Measurements from ENCODE around the gene DR1.

DR1 gene

DNA sequence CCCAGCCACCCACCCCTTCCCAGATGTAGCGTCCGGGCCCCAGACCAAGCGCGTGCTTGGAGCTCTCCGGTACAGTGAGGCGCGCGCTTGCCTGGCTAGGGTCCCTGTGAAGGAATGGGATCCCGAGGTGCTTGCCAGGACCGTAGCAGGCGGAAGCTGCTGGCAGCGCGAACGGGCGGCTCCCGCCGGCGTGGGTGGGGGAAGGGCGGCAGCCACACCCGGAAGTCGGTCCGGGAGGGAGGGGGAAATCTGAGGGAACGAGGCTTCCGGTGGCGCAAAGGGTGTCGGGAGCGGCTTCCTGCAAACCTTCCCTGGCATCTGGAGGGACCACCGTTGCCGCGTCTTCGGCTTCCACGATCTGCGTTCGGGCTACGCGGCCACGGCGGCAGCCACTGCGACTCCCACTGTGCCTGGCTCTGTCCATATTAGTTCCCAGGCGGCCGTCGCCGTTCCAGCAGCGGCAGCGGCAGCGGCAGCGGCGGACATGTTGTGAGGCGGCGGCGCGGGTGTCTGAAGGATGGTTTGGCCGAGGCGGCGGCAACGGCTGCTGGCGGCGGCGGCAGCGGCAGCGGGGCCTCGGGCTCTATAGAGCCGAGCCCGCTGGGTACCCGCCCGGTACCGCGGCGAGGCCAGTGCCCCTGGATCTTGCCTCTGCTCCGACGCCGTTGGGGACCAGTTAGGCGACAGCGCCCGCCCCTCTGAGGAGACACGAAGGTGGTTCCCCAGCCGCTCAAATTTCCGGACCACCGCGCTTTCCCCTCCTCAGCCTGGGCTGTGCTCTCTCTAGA is at the start of gene DR1:
Gene DR1, plus strand, starts transcription at position 275 of the 788 bp plus-strand sequence. CDS start 739 bp downstream, outside the sequence.
- peak; percentile 95 for DNase-seq

DNA sequence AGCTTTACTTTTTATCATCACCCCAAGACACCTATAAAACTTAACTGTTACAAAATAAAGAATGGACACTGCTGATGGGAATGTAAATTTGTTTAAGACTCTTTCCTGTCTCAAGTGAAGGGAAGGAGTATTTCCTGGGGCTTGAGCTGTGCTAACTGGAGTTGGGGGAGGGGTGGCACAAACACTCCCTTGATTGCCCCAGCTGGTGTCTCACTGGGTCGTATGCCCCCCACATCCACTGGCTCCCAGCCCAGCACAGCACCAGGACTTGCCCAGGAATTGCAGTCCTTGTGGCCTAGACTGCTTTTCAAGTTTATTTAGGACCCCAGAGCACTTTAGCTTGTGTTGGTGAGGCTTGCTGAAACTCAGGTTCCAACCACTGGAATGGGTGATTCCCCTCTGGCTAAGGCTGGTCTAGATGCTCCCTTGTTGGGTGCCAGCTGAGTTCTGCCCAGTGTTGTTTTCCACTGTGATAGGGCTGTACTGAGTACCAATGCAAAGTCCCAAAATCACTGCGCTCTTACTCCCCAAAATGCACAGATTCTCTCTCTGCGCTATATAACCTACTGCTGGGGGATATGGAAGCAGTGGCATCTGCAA is 49.1 kb upstream of the DR1 start:
- no peak for DNase-seq

DNA sequence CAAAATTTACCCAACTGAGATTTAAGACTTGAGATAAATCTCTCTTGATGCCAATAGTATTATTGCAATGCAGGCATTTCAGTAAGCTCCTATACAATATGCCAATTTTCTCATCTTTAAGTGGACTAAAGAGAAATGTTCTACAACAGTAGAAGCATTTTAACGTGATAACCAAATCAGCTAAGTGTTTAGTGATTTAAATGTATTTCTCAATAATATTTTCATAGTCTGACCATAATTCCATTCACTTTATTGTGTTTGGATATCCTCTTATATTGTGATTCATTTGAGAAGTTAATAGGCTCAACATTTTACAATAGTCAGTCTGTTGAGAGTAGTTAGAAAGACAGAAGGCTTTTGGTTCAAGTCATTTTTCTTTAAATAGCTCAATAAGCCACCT is 44.6 kb upstream of the DR1 start:
- DNase-seq, result no peak

DNA sequence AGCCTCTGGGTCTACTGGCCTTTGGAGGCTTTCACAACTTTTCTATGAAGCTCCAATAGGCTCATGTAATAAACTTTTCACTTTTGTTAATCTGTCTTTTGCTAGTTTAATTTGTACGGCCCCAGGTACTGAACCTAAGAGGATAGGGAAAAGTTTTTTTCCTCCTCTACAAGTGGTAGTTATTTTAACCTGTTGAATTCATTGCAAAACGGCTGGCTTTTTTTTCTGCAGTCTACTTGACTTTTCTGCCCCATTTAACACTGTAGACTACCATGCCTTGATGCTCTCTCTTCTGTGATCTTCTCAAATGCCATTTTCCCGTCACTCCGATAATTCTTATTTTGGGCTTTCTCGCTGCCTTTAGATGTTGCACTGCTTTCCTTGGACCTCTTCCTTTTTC is 43.6 kb upstream of the DR1 start:
- no peak for DNase-seq

- DNase-seq, result peak; percentile 49
These were observed 41.0 kb upstream of the DR1 start for GRCh38 chr1:93304716-93305138.

GRCh38 chr1:93306920-93307319 is 38.8 kb upstream of the DR1 start:
- DNase-seq, result no peak

DNA sequence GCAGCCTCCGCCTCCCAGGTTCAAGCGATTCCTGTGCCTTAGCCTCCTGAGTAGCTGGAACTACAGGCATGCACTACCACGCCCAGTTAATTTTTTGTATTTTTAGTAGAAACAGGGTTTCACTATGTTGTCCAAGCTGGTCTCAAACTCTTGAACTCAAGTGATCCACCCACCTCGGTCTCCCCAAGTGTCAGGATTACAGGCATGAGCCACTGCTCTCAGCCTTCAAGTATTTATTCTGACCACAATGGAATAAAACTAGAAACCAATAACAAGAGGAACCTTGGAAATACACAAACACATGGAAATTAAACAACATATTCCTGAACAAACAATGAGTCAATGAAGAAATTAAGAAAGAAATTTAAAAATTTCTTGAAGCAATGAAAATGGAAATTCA is 32.7 kb upstream of the DR1 start:
- no peak for DNase-seq

DNA sequence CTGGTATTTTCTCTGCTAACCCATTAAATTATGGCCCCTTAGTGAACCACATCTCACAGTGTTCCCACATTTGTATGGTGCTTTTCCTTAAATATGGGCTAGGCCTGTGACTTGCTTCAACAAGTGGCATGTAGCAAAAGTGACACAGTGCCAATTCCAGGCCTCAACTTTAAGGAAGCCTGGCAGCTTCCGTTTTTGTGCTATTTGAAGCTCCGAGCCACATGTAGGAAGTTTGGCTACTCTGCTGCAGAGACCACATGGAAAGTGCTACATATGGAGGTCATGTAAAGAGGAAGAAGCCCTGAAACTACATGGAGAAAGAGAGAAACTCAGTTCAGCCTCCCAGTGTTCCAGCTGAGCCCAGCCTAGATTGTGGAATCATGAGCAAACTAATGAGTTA is 28.5 kb upstream of the DR1 start:
- no peak for DNase-seq

DNA sequence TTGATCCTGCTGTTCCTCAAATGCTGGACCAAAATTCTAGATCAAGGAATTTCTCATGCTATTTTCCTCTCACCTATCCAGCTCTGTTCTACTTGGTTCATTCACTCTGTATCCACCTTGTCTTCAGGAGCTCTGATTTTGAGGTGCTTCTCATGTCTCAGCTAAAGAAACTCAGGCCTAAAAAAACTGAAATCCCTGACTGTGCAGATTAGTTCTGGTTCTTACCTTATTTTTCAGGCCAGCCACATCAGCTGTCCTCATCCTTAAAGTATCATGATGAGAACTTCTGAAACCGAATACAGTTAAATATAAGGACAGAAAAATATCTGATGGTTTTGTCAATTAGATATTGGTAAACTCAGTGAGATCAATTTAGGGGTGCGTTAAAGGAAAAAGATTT is 27.8 kb upstream of the DR1 start:
- no peak for DNase-seq

GRCh38 chr1:93321720-93322119 is 24.0 kb upstream of the DR1 start:
- no peak for DNase-seq

DNA sequence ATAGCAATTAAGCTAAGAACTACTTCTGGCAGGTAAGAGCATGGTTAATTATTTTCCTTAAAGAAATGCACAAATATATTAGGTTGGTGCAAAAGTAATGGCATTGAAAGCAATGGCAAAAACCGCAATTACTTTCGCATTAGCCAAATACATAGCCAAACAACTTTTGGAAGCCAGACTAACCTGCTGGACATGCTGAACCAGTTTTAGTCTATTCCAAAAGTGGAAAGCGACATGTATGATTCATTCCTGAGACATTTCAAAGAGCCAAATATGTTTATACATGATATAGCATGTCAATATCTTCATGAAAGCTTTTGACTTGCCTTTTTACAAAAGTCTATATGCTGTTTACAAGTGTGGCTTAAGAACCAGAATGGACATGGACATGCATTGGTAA is 23.4 kb upstream of the DR1 start:
- DNase-seq, result no peak

- no peak for DNase-seq
These were observed 22.4 kb upstream of the DR1 start for GRCh38 chr1:93323185-93323820.

GRCh38 chr1:93324486-93325464 is 20.9 kb upstream of the DR1 start:
- no peak for DNase-seq

DNA sequence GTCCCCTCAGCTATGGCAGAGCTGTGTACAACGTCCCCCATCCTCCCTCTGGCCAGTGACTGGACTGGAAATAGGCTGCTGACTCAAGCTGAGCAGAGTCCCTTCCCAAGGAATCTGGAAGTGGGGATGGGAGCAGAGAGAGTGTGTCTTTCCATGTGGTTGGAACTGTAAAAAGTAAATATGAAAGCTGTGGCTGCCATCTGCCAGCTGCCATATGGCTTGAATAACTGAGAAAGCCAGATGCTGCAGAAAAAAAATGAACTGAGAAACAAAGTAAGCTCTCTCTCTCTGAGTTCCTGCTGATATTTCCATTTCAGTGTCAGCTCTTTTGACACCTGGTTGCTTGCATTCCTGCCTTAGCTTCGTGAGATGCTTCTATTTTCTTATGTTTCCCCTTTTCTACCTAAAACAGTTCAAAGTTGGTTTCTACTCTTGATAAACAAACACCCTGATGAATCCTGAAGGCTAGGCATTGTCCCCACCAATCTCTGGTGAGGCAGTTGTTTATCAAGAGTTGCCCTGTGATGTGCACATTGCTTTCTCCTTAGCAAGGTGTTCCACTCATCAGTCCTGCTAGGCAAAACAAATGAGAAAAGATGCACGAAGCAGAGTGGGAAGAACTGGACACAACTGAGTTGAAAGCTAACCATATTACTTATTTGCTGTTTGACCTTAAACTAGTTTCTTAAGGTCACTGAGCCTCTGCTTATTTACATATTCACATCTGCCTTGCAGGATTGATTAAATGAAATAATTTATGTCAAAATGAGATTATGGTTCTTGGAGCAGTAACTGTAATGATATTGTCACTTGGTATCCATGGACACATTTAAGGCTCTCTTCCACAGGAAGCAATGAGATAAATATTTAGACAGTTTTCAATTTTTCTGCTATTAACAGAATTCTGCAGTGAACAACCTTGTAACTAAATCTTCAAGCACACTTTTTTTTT is 16.6 kb upstream of the DR1 start:
- no peak for DNase-seq

- no peak for DNase-seq
These were observed 15.5 kb upstream of the DR1 start for GRCh38 chr1:93330196-93330595.

GRCh38 chr1:93330617-93331016 is 15.1 kb upstream of the DR1 start:
- no peak for DNase-seq

- no peak for DNase-seq
These were observed 14.3 kb upstream of the DR1 start for GRCh38 chr1:93331412-93331811.

- DNase-seq, result no peak
These were observed 13.3 kb upstream of the DR1 start for GRCh38 chr1:93332368-93332767.

- no peak for DNase-seq
These were observed 7.1 kb upstream of the DR1 start for GRCh38 chr1:93338387-93339146.

- no peak for DNase-seq
These were observed 6.5 kb upstream of the DR1 start for GRCh38 chr1:93339171-93339697.

DNA sequence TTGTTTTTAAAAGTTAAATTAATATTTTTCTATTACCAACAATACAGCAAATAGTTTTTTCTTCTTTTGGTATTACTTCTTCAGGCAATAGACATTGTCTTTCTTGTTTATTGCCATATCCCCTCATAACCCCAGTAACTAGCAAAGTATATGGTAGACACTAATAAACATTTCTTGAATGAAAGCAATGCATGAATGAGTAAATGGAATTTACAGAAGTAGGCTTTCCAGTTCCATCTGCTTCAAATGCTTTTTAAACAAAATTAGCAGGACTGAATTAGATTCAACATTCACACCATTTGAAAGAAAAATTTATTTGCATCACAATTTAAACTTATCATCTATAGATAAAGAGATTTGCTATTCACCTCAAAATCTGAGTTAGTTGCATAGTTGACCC is 5.6 kb upstream of the DR1 start:
- DNase-seq, result no peak
